HG02981 (cell line): ENCODE results near the gene ICAM1.
"Not testable (repeated sequence)": the region's sequence is repeated elsewhere in the genome, so short reads cannot be mapped to it uniquely, and the experiment has no call there.

Source experiments
- ATAC-seq: cut with Tn5 transposase; IDR thresholded peaks from one replicate; pipeline ENCODE4 v1.9.1; 2021; ENCODE audit warnings: mild to moderate bottlenecking, moderate library complexity; ENCODE audit not compliant: unreplicated experiment

ICAM1 gene

GRCh38 chr19:10241826-10242449, 29.0 kb upstream of the ICAM1 start:
- not testable (repeated sequence) for ATAC-seq

GRCh38 chr19:10243606-10244005, 27.3 kb upstream of the ICAM1 start:
- ATAC-seq: no peak

- ATAC-seq: no peak
These were observed 25.6 kb upstream of the ICAM1 start for GRCh38 chr19:10245189-10245939.

- ATAC-seq: no peak
These were observed 24.4 kb upstream of the ICAM1 start for GRCh38 chr19:10246511-10246910.

GRCh38 chr19:10251792-10252694, 18.9 kb upstream of the ICAM1 start, which contains the start of gene MRPL4:
Gene MRPL4 (plus strand): TSS chr19:10252214. CDS start chr19:10252254, 40 bp downstream.
- ATAC-seq: peak; percentile 89

GRCh38 chr19:10252707-10253106, 18.2 kb upstream of the ICAM1 start:
- no peak for ATAC-seq

- ATAC-seq: no peak
These were observed 16.7 kb upstream of the ICAM1 start for GRCh38 chr19:10254244-10254643.

- ATAC-seq: no peak
These were observed 15.6 kb upstream of the ICAM1 start for GRCh38 chr19:10255358-10255757.

- no peak for ATAC-seq
These were observed 14.4 kb upstream of the ICAM1 start for GRCh38 chr19:10256551-10256950.

GRCh38 chr19:10256970-10257615, 13.8 kb upstream of the ICAM1 start:
- no peak for ATAC-seq

GRCh38 chr19:10258080-10258710, 12.7 kb upstream of the ICAM1 start:
- no peak for ATAC-seq

GRCh38 chr19:10259162-10259905, 11.6 kb upstream of the ICAM1 start:
- no peak for ATAC-seq

GRCh38 chr19:10260141-10260584, 10.8 kb upstream of the ICAM1 start:
- no peak for ATAC-seq

- ATAC-seq: no peak
These were observed 8.1 kb upstream of the ICAM1 start for GRCh38 chr19:10262771-10263170.

GRCh38 chr19:10266706-10267105, 4.2 kb upstream of the ICAM1 start:
- no peak for ATAC-seq

GRCh38 chr19:10268071-10268470, 2.8 kb upstream of the ICAM1 start:
- ATAC-seq: no peak

GRCh38 chr19:10269333-10270179, 1.4 kb upstream of the ICAM1 start:
- peak; percentile 32 for ATAC-seq

- ATAC-seq: peak; percentile 36
These were observed 722 bp upstream of the ICAM1 start for GRCh38 chr19:10270180-10270615.
